Keratinocyte (primary cell): ENCODE data around the gene LRRN2.

Experiments
- EZH2 ChIP-seq: IDR thresholded peaks from one replicate; pipeline ENCODE4 v1.6.1; 2012; ENCODE audit warnings: inconsistent platforms, mild to moderate bottlenecking, low read length, moderate library complexity
- TF ChIP-seq, protein P1 (sequence below), 3 experiments: IDR thresholded peaks in 1 of 3; conservative IDR thresholded peaks in 1 of 3; optimal IDR thresholded peaks in 1 of 3; 2 replicates in 2 of 3; 3 replicates in 1 of 3; pipeline versions ENCODE3 to v1.5.1; 2011; ENCODE audit warnings: low read length in 3 of 3, mild to moderate bottlenecking in 3 of 3, moderate library complexity in 2 of 3, control low read depth in 1 of 3, inconsistent platforms in 1 of 3; ENCODE audit not compliant: insufficient read depth in 2 of 3; ENCODE audit errors: extremely low read depth in 1 of 3

DNA sequence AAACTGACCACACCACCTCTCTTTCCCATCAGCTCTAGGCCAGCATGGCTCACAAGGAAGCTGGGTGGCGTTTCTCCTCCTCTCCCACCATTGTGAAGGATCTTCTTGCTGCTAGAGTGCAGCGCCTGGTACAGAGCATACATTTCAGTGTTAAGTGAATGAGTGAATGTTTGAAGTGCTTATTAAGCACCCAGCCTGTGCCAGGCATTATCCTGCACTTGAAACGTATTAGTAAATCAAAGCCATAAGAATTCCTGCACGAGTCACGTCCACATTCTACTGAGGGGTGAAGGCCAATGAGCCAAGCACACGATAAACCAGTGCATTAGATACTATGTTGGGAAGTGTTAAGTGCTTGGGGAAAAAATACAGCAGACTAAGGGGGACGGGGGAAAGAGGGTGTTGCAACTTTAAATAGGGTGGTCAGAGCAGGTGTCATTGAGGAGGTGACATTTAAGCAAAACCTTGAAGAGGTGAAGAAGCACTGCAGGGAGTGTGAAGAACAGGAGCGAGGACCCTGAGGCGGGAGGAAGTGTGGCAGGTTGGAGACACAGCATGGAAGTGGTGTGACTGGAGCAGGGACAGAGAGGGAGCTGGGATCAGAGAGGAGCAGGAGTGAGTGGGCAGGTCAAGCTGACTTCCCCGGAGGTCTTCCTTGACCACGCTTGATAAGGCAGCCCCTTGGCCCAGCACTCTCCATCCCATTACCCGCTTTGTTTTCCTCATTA is 48.5 kb upstream of the LRRN2 start:
- TF ChIP-seq, protein P1, sequence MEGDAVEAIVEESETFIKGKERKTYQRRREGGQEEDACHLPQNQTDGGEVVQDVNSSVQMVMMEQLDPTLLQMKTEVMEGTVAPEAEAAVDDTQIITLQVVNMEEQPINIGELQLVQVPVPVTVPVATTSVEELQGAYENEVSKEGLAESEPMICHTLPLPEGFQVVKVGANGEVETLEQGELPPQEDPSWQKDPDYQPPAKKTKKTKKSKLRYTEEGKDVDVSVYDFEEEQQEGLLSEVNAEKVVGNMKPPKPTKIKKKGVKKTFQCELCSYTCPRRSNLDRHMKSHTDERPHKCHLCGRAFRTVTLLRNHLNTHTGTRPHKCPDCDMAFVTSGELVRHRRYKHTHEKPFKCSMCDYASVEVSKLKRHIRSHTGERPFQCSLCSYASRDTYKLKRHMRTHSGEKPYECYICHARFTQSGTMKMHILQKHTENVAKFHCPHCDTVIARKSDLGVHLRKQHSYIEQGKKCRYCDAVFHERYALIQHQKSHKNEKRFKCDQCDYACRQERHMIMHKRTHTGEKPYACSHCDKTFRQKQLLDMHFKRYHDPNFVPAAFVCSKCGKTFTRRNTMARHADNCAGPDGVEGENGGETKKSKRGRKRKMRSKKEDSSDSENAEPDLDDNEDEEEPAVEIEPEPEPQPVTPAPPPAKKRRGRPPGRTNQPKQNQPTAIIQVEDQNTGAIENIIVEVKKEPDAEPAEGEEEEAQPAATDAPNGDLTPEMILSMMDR (optimal IDR thresholded peaks at IDR 0.05 in 1 of 3, IDR thresholded peaks at IDR 0.05 in 1 of 3, conservative IDR thresholded peaks at IDR 0.05 in 1 of 3; ENCODE audit: extremely low read depth in 1 of 3, insufficient read depth in 2 of 3, low read length in 3 of 3), result no peak
- TF ChIP-seq EZH2, result no peak
